Measurements from ENCODE around the gene ARIH2.

- TF ChIP-seq POLR2A (IDR thresholded peaks at IDR 0.05): no peak
- TF ChIP-seq, protein P1, sequence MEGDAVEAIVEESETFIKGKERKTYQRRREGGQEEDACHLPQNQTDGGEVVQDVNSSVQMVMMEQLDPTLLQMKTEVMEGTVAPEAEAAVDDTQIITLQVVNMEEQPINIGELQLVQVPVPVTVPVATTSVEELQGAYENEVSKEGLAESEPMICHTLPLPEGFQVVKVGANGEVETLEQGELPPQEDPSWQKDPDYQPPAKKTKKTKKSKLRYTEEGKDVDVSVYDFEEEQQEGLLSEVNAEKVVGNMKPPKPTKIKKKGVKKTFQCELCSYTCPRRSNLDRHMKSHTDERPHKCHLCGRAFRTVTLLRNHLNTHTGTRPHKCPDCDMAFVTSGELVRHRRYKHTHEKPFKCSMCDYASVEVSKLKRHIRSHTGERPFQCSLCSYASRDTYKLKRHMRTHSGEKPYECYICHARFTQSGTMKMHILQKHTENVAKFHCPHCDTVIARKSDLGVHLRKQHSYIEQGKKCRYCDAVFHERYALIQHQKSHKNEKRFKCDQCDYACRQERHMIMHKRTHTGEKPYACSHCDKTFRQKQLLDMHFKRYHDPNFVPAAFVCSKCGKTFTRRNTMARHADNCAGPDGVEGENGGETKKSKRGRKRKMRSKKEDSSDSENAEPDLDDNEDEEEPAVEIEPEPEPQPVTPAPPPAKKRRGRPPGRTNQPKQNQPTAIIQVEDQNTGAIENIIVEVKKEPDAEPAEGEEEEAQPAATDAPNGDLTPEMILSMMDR (IDR thresholded peaks at IDR 0.05 in 4 of 5, conservative IDR thresholded peaks at IDR 0.05 in 1 of 5): no peak
These were observed 116.6 kb downstream of the ARIH2 start for GRCh38 chr3:49035281-49035680.

Measured in gastrocnemius medialis (tissue), 4 donors.